Erythroblast (primary cell): ENCODE results near the gene SAXO2.

Experiments used
- GATA1 ChIP-seq: IDR thresholded peaks from 2 replicates; pipeline ENCODE4 v1.6.1; 2011; ENCODE audit warnings: low read depth, mild to moderate bottlenecking, control low read depth, low read length, moderate library complexity
- POLR2A ChIP-seq: IDR thresholded peaks from 2 replicates; pipeline ENCODE4 v1.6.1; 2011; ENCODE audit warnings: mild to moderate bottlenecking, low read length

DNA sequence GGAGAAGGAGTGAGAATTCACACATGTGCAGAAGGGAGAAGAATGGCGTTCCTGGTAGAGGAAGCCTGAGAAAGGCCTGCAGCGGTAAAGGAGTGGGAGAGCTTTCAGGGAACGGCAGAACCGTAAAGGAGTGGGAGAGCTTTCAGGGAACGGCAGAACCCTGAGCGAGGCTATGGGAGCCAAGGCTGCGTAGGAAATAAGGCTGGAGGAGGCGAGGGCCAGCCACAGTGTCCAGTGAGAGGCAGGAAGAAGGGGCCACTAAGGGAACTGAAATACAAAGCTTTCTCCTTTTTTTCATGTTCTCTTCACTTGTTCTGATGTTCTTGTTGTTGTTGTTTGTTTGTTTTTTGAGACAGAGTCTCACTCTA is 45.1 kb downstream of the SAXO2 start:
- TF ChIP-seq POLR2A (no peak), GATA1 (no peak)
